ENCODE measurements around the gene WNT8B.

DNA sequence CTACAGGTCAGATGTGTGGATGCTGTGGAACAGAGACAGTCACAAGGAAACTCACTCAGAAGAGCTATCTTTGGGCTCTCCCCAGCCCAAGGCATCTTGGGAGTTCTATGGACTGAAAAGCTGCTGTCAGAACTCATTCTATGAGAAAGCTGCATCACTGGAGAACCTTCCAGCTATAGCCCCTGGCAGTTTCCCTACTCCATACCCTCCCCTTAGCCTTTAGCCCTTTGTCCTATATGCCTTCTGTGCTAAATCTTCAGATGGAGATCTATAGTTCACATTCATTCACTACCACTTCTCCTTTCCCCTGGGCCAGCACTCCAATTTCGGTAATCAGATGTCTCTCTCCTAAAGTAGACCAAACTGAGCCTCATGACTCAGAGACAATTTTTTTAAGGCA, 6.9 kb downstream of the WNT8B start:
- TF ChIP-seq EZH2 (IDR thresholded peaks at IDR 0.05; ENCODE audit: insufficient read depth, poor library complexity, severe bottlenecking) (no peak), EZH2phosphoT487 (IDR thresholded peaks at IDR 0.05; ENCODE audit: insufficient read depth, low read depth) (no peak)
